Measurements from ENCODE around the gene VAPB.
"Not testable (repeated sequence)": the region's sequence is repeated elsewhere in the genome, so short reads cannot be mapped to it uniquely, and the experiment has no call there.

VAPB gene

GRCh38 chr20:58388882-58389323 is at the start of gene VAPB:
VAPB (plus strand) TSS chr20:58389229; CDS start chr20:58389460, 231 bp downstream.
- DNase-seq (ENCODE audit: low read depth) = peak; percentile 95

GRCh38 chr20:58339741-58340140 is 49.3 kb upstream of the VAPB start:
- no peak for DNase-seq (ENCODE audit: low read depth)

GRCh38 chr20:58340151-58340550 is 48.9 kb upstream of the VAPB start:
- DNase-seq (ENCODE audit: low read depth) = no peak

GRCh38 chr20:58340853-58341252 is 48.2 kb upstream of the VAPB start:
- peak; percentile 47 for DNase-seq (ENCODE audit: low read depth)

- peak; percentile 77 for DNase-seq (ENCODE audit: low read depth)
Measured at GRCh38 chr20:58342104-58342945, 46.7 kb upstream of the VAPB start.

- peak; percentile 70 for DNase-seq (ENCODE audit: low read depth)
Measured at GRCh38 chr20:58344741-58345140, 44.3 kb upstream of the VAPB start.

GRCh38 chr20:58349570-58349969 is 39.5 kb upstream of the VAPB start:
- peak; percentile 87 for DNase-seq (ENCODE audit: low read depth)

GRCh38 chr20:58352468-58352867 is 36.6 kb upstream of the VAPB start:
- DNase-seq (ENCODE audit: low read depth) = no peak

GRCh38 chr20:58359441-58359840 is 29.6 kb upstream of the VAPB start:
- DNase-seq (ENCODE audit: low read depth) = no peak

- DNase-seq (ENCODE audit: low read depth) = no peak
Measured at GRCh38 chr20:58360936-58361335, 28.1 kb upstream of the VAPB start.

GRCh38 chr20:58361481-58362205 is 27.4 kb upstream of the VAPB start:
- DNase-seq (ENCODE audit: low read depth) = peak; percentile 47

GRCh38 chr20:58362206-58362516 is 26.9 kb upstream of the VAPB start:
- DNase-seq (ENCODE audit: low read depth) = no peak

- DNase-seq (ENCODE audit: low read depth) = no peak
Measured at GRCh38 chr20:58362970-58363369, 26.1 kb upstream of the VAPB start.

- no peak for DNase-seq (ENCODE audit: low read depth)
Measured at GRCh38 chr20:58366866-58367265, 22.2 kb upstream of the VAPB start.

- peak; percentile 8 for DNase-seq (ENCODE audit: low read depth)
Measured at GRCh38 chr20:58372806-58373205, 16.2 kb upstream of the VAPB start.

- DNase-seq (ENCODE audit: low read depth) = not testable (repeated sequence)
Measured at GRCh38 chr20:58373296-58373695, 15.7 kb upstream of the VAPB start.

- no peak for DNase-seq (ENCODE audit: low read depth)
Measured at GRCh38 chr20:58374027-58374850, 14.8 kb upstream of the VAPB start.

GRCh38 chr20:58374906-58375758 is 13.9 kb upstream of the VAPB start:
- DNase-seq (ENCODE audit: low read depth) = peak; percentile 49

GRCh38 chr20:58375759-58376352 is 13.2 kb upstream of the VAPB start:
- no peak for DNase-seq (ENCODE audit: low read depth)

- no peak for DNase-seq (ENCODE audit: low read depth)
Measured at GRCh38 chr20:58377017-58377416, 12.0 kb upstream of the VAPB start.

- DNase-seq (ENCODE audit: low read depth) = no peak
Measured at GRCh38 chr20:58377766-58378401, 11.1 kb upstream of the VAPB start.
